Measurements from ENCODE around the gene SAT2.

GRCh38 chr17:7618608-7619007, 9.0 kb downstream of the SAT2 start:
- TF ChIP-seq EZH2 (IDR thresholded peaks at IDR 0.05) = no peak
- no peak for TF ChIP-seq CTCF (IDR thresholded peaks at IDR 0.05)
- TF ChIP-seq EZH2phosphoT487 (IDR thresholded peaks at IDR 0.05) = no peak

Data from neural progenitor cell (in vitro differentiated cells).